HCT116 (cell line): ENCODE results near the gene FGGY.

Experiments used
- CEBPB ChIP-seq: IDR thresholded peaks from 2 replicates; pipeline ENCODE4 v1.6.1; 2012; ENCODE audit warnings: low read depth
- EZH2 ChIP-seq: fragments of 200-600 bp; sonication (generic); IDR thresholded peaks from 2 replicates; pipeline ENCODE4 v1.6.1; 2017; ENCODE audit warnings: antibody characterized with exemption, mixed run types
- EZH2phosphoT487 ChIP-seq: fragments of 200-600 bp; IDR thresholded peaks from 2 replicates; pipeline ENCODE4 v1.6.1; 2018; ENCODE audit warnings: antibody characterized with exemption, borderline replicate concordance
- POLR2A ChIP-seq: IDR thresholded peaks from 2 replicates; pipeline ENCODE4 v1.7.0; 2011; ENCODE audit warnings: borderline replicate concordance; ENCODE audit not compliant: insufficient read depth, insufficient read length; ENCODE audit errors: extremely low read depth
- POLR2AphosphoS5 ChIP-seq: IDR thresholded peaks from 2 replicates; pipeline ENCODE4 v1.6.1; 2011; ENCODE audit warnings: mild to moderate bottlenecking, low read depth, low read length, moderate library complexity
- SIN3A ChIP-seq: IDR thresholded peaks from 2 replicates; pipeline ENCODE4 v1.6.1; 2012; ENCODE audit warnings: low read depth
- SRF ChIP-seq: IDR thresholded peaks from 2 replicates; pipeline ENCODE4 v1.6.1; 2012; ENCODE audit warnings: low read depth
- TCF7L2 ChIP-seq: IDR thresholded peaks from 2 replicates; pipeline ENCODE4 v1.7.0; 2011; ENCODE audit warnings: borderline replicate concordance, inconsistent platforms; ENCODE audit not compliant: insufficient read depth, insufficient read length; ENCODE audit errors: extremely low read depth
- YY1 ChIP-seq: IDR thresholded peaks from 2 replicates; pipeline ENCODE4 v1.6.1; 2011; ENCODE audit warnings: low read length, low read depth, moderate library complexity, mild to moderate bottlenecking; ENCODE audit not compliant: insufficient replicate concordance; ENCODE audit errors: extremely low read depth
- TF ChIP-seq, protein P1 (sequence below): IDR thresholded peaks from 2 replicates; pipeline ENCODE4 v1.6.1; 2012; ENCODE audit warnings: low read depth
- TF ChIP-seq, protein P2 (sequence below), 3 experiments: fragments of 200-600 bp in 1 of 3; sonication (generic) in 1 of 3; IDR thresholded peaks in 2 of 3; conservative IDR thresholded peaks in 1 of 3; 2 replicates each; pipeline ENCODE4 v1.5.1; 2012 to 2017; ENCODE audit warnings: low read depth in 2 of 3, low read length in 2 of 3, antibody characterized with exemption in 1 of 3, borderline replicate concordance in 1 of 3, control low read depth in 1 of 3, mild to moderate bottlenecking in 1 of 3, mixed read lengths in 1 of 3, mixed run types in 1 of 3, moderate library complexity in 1 of 3; ENCODE audit not compliant: insufficient read depth in 1 of 3
- TF ChIP-seq, protein P3 (sequence below): IDR thresholded peaks from 2 replicates; pipeline ENCODE4 v1.6.1; 2011; ENCODE audit warnings: mild to moderate bottlenecking, low read length, moderate library complexity; ENCODE audit not compliant: insufficient replicate concordance; ENCODE audit errors: extremely low read depth

DNA sequence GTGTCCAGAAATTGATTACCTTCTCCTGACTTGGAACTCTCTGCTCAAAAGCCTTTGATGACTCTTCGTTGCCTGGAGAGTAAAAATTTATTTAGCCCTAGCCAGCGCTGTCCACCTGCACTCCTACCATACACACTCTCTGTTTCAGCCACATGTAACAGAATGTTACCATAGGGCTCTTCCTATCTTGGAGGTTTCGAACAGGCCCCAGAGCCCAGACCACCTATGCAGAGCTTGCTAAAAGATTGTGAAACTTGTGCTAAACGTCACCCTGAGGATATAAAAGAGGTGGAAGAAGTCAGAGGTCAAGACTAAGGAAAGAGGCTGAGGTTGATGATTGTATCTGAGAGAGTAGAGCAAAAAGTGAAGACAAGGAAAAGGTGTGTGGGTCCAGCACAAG lies 280.9 kb downstream of the FGGY start:
- TF ChIP-seq POLR2A (no peak), POLR2AphosphoS5 (no peak), EZH2 (no peak), EZH2phosphoT487 (no peak), TCF7L2 (no peak), SRF (no peak), CEBPB (no peak), SIN3A (no peak), YY1 (no peak)
- TF ChIP-seq, protein P1, sequence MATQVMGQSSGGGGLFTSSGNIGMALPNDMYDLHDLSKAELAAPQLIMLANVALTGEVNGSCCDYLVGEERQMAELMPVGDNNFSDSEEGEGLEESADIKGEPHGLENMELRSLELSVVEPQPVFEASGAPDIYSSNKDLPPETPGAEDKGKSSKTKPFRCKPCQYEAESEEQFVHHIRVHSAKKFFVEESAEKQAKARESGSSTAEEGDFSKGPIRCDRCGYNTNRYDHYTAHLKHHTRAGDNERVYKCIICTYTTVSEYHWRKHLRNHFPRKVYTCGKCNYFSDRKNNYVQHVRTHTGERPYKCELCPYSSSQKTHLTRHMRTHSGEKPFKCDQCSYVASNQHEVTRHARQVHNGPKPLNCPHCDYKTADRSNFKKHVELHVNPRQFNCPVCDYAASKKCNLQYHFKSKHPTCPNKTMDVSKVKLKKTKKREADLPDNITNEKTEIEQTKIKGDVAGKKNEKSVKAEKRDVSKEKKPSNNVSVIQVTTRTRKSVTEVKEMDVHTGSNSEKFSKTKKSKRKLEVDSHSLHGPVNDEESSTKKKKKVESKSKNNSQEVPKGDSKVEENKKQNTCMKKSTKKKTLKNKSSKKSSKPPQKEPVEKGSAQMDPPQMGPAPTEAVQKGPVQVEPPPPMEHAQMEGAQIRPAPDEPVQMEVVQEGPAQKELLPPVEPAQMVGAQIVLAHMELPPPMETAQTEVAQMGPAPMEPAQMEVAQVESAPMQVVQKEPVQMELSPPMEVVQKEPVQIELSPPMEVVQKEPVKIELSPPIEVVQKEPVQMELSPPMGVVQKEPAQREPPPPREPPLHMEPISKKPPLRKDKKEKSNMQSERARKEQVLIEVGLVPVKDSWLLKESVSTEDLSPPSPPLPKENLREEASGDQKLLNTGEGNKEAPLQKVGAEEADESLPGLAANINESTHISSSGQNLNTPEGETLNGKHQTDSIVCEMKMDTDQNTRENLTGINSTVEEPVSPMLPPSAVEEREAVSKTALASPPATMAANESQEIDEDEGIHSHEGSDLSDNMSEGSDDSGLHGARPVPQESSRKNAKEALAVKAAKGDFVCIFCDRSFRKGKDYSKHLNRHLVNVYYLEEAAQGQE: no peak
- TF ChIP-seq, protein P2, sequence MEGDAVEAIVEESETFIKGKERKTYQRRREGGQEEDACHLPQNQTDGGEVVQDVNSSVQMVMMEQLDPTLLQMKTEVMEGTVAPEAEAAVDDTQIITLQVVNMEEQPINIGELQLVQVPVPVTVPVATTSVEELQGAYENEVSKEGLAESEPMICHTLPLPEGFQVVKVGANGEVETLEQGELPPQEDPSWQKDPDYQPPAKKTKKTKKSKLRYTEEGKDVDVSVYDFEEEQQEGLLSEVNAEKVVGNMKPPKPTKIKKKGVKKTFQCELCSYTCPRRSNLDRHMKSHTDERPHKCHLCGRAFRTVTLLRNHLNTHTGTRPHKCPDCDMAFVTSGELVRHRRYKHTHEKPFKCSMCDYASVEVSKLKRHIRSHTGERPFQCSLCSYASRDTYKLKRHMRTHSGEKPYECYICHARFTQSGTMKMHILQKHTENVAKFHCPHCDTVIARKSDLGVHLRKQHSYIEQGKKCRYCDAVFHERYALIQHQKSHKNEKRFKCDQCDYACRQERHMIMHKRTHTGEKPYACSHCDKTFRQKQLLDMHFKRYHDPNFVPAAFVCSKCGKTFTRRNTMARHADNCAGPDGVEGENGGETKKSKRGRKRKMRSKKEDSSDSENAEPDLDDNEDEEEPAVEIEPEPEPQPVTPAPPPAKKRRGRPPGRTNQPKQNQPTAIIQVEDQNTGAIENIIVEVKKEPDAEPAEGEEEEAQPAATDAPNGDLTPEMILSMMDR (IDR thresholded peaks at IDR 0.05 in 2 of 3, conservative IDR thresholded peaks at IDR 0.05 in 1 of 3; ENCODE audit: borderline replicate concordance in 1 of 3, insufficient read depth in 1 of 3, low read depth in 2 of 3, low read length in 2 of 3): no peak
- TF ChIP-seq, protein P3, sequence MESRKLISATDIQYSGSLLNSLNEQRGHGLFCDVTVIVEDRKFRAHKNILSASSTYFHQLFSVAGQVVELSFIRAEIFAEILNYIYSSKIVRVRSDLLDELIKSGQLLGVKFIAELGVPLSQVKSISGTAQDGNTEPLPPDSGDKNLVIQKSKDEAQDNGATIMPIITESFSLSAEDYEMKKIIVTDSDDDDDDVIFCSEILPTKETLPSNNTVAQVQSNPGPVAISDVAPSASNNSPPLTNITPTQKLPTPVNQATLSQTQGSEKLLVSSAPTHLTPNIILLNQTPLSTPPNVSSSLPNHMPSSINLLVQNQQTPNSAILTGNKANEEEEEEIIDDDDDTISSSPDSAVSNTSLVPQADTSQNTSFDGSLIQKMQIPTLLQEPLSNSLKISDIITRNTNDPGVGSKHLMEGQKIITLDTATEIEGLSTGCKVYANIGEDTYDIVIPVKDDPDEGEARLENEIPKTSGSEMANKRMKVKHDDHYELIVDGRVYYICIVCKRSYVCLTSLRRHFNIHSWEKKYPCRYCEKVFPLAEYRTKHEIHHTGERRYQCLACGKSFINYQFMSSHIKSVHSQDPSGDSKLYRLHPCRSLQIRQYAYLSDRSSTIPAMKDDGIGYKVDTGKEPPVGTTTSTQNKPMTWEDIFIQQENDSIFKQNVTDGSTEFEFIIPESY: no peak
